Measurements from ENCODE around the gene SH2D1B. TPM values are rescaled to one million over a fixed set of nuclear protein-coding genes. Genes with fewer than 3 reads are reported as not detected.

SH2D1B gene
- total and polyA plus RNA-seq, 9 of the 15 experiments (the other 6 are each of a cell fraction or from before 2014, with no cell fraction given) = 5.6 to 19.6 (median 9.7) TPM

- no peak for TF ChIP-seq ZNF318 (IDR thresholded peaks at IDR 0.05; ENCODE audit: borderline replicate concordance in 1 of 2, low read depth in 1 of 2)
- no peak for TF ChIP-seq TAF15 (IDR thresholded peaks at IDR 0.05; ENCODE audit: low read depth, low read length)
- no peak for TF ChIP-seq MBD2 (IDR thresholded peaks at IDR 0.05; ENCODE audit: borderline replicate concordance, low read depth)
- 0 out of 2 replicates have a peak, but pooled peaks have one; percentile 12 for TF ChIP-seq EHMT2 (IDR thresholded peaks at IDR 0.05)
- no peak for TF ChIP-seq CTCF (IDR thresholded peaks at IDR 0.05 in 2 of 3, conservative IDR thresholded peaks at IDR 0.05 in 1 of 3; ENCODE audit: insufficient read depth in 2 of 3, low read depth in 1 of 3, low read length in 3 of 3)
- TF ChIP-seq MAFK (IDR thresholded peaks at IDR 0.05; ENCODE audit: low read length) = no peak
- TF ChIP-seq NR4A1 (CRISPR knock-in tag; IDR thresholded peaks at IDR 0.05) = no peak
- 0 out of 2 replicates have a peak, but pooled peaks have one; percentile 1 for TF ChIP-seq NR4A1 (tag; IDR thresholded peaks at IDR 0.05)
- no peak for TF ChIP-seq ZNF395 (CRISPR knock-in tag; IDR thresholded peaks at IDR 0.05)
- TF ChIP-seq RHOXF2B (CRISPR knock-in tag; conservative IDR thresholded peaks at IDR 0.05) = no peak
- TF ChIP-seq PKNOX1 (IDR thresholded peaks at IDR 0.05) = no peak
- no peak for TF ChIP-seq KLF6 (CRISPR knock-in tag; IDR thresholded peaks at IDR 0.05; ENCODE audit: borderline replicate concordance)
- TF ChIP-seq SRSF9 (IDR thresholded peaks at IDR 0.05; ENCODE audit: borderline replicate concordance, low read depth, low read length) = no peak
- TF ChIP-seq CTBP1 (IDR thresholded peaks at IDR 0.05; ENCODE audit: borderline replicate concordance) = no peak
- TF ChIP-seq ZC3H4 (CRISPR knock-in tag; IDR thresholded peaks at IDR 0.05; ENCODE audit: borderline replicate concordance) = no peak
These were observed 21.3 kb downstream of the SH2D1B start (continued) for GRCh38 chr1:162390396-162391185.
